HL-60/S4 treated with retinoic acid at 250 ng/mL for 4 days and 3 days (cell line): ENCODE measurements around the gene PDGFRB.

Source experiments
- in situ Hi-C: fragments of 300-500 bp; cut with MboI; formaldehyde crosslinking; loops from 2 replicates; pipeline ENCODE4 v1.7.0; 2022; ENCODE audit warnings: low sequenced_read_pairs

PDGFRB gene

GRCh38 chr5:150147670-150148069, 8.0 kb downstream of the PDGFRB start:
- in situ Hi-C loops, result no loop called here

GRCh38 chr5:150146862-150147601, 8.6 kb downstream of the PDGFRB start:
- in situ Hi-C loops, result no loop called here

- in situ Hi-C loops, result no loop called here
Observed at GRCh38 chr5:150146235-150146634, 9.4 kb downstream of the PDGFRB start.

GRCh38 chr5:150144879-150145278, 10.8 kb downstream of the PDGFRB start:
- in situ Hi-C loops, result no loop called here

- in situ Hi-C loops, result no loop called here
Observed at GRCh38 chr5:150144246-150144801, 11.3 kb downstream of the PDGFRB start.

GRCh38 chr5:150143350-150144245, 12.0 kb downstream of the PDGFRB start:
- in situ Hi-C loops, result no loop called here

- in situ Hi-C loops, result no loop called here
Observed at GRCh38 chr5:150142959-150143349, 12.7 kb downstream of the PDGFRB start.

GRCh38 chr5:150142185-150142958, 13.3 kb downstream of the PDGFRB start:
- in situ Hi-C loops, result no loop called here

GRCh38 chr5:150141544-150142184, 14.0 kb downstream of the PDGFRB start:
- in situ Hi-C loops, result no loop called here

GRCh38 chr5:150140830-150141229, 14.8 kb downstream of the PDGFRB start:
- in situ Hi-C loops, result no loop called here

GRCh38 chr5:150139334-150139733, 16.3 kb downstream of the PDGFRB start:
- in situ Hi-C loops, result no loop called here

- in situ Hi-C loops, result no loop called here
Observed at GRCh38 chr5:150138551-150139265, 16.9 kb downstream of the PDGFRB start.

- in situ Hi-C loops, result no loop called here
Observed at GRCh38 chr5:150137997-150138396, 17.6 kb downstream of the PDGFRB start.

- in situ Hi-C loops, result no loop called here
Observed at GRCh38 chr5:150137168-150137957, 18.3 kb downstream of the PDGFRB start.

GRCh38 chr5:150136305-150137167, 19.1 kb downstream of the PDGFRB start:
- in situ Hi-C loops, result no loop called here

GRCh38 chr5:150135557-150136304, 19.9 kb downstream of the PDGFRB start:
- in situ Hi-C loops, result no loop called here

GRCh38 chr5:150134198-150134588, 21.5 kb downstream of the PDGFRB start:
- in situ Hi-C loops, result no loop called here
